Embryonic facial prominence (tissue), 1 donor: ENCODE results near the gene L1CAM.

Experiments
- DNase-seq: peaks from one replicate; pipeline ENCODE4 v3.0.0-alpha.2; 2016; ENCODE audit errors: extremely low spot score

L1CAM gene

DNA sequence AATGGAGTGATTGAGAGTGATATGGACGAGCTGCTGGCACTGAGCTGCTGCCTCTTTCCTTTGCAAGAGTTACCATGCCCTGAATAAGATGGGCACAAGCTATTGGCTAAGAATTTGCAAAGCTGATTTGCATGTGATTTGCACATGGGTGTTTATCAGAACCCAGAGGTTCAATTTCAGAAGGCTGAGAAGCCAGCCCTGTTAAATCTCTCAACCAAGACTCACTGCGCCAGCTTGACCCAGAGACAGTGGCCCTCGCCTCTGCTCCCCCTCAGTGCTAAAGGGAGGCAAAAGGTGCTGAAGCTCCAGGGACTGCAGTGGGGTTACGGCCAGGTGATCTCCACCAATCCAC lies 39.4 kb upstream of the L1CAM start:
- no peak for DNase-seq

DNA sequence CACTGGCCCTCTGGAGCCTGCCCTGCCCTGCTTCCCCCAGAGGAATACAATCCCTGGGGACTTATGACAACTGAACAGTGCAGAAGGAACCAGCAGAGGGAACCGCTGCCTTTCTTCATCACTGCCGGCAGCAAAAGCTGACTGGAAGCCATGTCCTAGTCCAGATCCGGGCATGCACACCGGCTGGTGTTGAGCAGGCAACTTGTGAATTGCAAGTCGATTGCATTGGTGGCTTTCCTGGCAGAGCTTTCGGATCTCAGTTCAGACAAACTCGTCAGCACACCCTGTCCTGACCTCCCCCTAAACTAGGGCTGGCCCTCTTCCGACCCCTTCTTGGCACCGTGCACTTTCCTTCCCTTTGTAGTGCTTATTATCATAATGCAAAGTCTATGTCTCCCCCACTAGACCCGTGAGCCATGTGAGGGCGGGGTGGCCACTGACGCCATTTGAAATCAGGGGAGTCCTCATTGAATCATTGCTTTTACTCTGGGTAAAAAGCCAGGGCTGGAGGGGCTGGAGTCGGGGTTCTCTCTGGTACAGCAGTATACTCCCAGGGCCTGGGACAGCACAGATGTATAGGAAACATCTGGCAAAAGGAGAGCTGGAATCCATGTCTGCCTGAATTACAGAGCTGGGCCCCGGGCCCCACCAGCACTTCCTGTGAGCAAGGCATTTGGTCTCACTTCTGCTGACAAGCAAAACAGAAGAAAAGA lies 38.3 kb upstream of the L1CAM start:
- DNase-seq: no peak

DNA sequence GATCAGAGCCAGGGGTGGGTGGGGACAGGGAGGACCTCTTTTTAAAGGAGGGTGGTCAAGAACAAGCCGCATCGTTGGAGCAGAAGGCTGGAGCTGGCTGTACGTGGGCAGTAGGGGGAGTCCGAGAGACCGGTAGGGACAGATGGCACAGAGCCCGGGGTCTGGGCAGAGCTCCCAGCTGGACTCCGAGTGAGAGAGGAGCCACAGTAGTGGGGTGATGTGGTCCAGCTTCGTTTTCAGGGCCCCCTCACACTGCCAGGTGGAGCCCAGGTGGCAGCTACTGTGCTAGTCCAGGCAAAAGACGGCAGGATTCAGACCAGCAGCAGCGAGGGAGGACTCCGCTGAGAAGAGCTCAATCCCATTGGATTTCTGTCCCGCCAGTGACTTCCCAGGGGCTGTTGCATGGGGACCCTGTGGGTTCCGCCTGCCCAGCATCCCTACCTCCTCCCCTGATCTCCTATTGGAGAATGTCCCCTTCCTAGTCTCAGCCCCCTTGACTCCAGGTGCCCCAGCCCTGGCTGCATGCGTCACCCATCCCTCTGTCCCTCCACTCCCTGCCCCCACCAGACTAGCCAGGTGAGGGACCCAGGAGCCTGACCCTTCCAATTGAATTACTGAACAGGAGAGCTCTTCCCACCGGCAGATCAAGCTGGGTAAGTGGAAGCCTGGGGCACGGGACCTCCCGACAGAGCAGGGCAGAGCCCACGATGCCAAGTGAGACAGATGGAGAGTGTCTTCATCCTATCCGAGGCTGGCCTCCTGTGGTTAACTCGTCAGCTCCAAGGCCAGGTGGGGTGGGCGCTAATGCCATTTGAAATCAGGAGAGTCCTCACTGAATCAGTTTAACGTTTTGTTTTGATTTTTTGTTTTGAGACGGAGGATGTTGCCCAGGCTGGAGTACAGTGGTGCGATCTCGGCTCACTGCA lies 37.2 kb upstream of the L1CAM start:
- DNase-seq: no peak

DNA sequence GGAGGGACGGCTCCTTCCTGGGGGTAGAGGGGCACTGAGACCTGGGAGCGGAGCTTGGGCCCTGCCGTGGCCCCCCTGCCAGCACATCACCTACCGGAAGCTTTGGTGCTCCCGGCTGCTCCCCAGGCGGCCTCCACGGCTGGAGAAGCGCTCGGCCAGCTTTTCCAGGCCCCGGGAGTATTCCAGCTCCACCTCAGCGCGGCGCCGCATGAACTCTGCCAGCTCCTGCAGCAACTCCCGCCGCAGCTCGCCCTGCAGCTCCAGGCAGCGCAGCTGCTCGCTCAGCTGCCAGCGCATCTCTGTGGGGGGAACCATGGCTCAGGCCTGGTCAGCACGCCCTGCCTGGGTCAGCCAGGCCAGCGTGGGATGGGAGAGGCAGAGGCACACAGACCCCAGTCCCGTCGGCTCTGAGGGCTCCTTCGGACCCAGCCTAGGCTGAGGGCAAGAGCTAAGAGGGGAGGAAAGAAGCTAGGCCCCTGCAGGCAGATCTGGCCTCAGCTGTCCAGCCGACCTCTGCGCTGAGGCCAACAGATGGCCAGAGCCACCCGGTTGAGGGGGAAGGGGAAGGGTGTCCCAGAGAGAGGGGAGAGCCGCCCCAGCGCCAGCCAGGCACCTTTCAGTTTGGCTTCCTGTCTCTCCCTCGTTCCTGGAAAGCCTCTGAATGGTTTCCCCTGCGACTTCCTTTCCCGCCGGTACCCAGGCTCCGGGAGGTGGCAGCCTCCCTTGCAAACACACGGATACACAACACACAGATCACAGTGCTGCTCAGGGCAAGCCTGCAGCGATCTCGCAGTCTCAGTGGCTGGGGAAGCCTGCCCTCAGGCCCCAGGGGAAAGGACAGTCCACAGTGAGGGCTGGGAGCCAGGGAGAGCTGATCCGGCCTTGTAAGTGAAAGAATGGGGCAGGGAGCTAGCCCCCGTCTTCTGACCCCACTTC lies 35.8 kb upstream of the L1CAM start:
- no peak for DNase-seq

DNA sequence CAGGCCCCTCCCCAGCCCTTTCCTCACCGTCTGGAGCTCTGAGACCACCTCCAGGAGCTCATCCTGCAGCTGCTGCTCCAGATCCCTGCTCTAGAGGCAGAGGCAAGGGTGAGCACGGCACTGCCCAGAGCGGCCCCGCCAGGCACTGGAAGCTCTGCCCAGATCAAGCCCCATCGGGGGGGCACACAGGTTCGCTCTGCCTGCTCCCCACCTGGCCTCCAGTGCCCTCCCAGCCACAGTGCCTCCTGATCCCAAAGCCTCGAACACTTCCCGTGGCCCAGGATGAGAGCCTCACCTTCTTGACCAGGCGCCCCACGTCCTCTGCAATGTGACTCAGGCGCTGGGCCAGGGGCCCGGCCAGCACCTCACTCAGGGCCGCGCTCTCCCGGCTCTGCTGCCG lies 35.1 kb upstream of the L1CAM start:
- no peak for DNase-seq

DNA sequence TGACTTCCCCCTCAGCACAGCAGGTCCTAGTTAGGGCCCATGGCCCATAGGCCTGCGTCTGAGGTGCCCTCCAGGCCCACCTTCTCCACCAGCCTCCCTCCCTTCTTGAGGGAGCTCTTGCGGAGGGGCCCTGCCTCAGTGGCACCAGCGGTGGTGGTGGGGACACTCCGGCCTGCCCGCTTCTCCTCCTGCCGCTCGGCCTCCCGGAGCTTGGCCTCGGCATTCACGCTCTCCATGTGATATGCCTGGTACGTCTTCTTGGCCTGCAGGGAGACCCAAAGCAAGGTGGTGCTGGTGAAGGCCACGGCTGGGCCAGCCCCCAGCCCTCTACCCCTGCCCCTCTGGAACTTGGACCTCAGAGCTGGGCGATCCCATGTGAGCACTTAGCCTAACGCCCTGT lies 34.6 kb upstream of the L1CAM start:
- no peak for DNase-seq

DNA sequence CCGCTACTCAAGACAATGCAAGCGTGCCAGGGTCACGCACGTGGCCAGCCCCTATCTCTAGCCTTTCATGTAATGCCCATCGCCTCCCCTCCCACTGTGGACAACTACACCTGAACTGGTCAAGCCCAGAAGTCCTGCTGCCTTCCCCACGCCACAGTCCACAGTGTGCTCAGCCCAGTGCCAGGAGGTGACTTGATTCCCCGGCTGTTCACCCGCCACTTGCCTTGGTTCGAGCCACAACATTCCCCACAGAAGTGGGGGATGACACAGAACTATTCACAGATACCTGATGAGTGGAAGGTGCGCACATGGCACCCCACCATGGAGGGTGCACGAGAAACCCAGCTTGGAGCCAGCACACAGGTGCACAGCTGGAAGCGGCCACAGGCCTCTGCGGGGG lies 33.3 kb upstream of the L1CAM start:
- no peak for DNase-seq

DNA sequence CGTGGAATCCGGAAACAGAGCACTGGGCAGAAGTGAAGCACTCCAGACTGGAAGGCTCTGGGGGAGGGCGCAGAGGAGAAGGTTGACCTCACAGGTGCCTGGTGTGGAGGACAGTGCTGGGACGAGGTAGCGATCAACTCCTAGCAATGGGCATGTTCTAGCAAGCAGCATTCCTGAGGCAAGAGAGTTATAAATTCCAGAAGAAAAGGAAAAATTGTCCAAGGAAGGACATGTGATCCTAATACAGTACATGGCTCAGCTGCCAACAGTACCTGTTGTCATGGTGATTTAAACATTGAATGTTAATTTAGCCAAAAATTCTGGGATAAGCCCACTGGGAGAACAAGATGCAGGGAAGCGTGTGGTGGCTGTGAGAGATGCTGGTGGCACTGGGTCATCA lies 31.9 kb upstream of the L1CAM start:
- DNase-seq: no peak

DNA sequence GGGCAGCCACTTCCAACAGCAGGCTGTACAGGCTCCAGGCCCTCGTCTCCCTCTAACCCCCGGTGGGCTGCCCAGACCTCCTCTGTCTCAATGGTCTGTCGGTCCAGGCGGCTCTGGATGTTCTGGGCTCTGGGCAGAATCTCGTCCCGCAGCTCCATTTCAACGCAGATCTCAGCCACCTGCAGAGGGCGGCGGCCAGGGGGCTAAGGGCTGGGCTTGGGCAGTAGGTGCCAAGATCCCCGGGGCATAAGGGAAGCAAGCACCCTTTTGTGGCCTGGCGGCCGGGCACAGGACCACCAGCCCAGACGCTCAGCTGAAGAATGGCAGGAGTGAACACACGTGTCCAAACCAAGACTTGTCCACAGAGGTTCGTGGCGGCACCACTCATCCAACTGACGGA lies 27.7 kb upstream of the L1CAM start:
- no peak for DNase-seq

DNA sequence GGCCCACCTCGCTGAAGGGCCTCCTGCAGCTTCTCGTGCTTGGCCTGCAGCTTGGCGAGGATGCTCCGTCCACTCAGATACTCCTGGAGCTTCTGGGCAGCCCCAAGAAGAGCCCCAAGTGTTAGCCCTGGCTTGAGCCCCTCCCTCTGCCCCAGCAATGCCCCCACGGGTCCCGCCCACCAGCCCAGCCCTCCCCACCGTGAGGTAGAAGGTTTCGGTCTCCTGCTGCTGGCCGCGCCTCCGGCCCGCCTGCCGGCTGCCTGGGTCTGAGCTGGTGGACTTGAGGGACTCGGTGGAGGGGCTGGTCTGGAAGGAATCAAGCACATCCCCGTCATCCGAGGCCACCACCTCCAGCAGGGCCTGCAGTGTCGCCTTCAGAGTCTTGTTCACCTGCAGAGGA lies 27.2 kb upstream of the L1CAM start:
- no peak for DNase-seq

DNA sequence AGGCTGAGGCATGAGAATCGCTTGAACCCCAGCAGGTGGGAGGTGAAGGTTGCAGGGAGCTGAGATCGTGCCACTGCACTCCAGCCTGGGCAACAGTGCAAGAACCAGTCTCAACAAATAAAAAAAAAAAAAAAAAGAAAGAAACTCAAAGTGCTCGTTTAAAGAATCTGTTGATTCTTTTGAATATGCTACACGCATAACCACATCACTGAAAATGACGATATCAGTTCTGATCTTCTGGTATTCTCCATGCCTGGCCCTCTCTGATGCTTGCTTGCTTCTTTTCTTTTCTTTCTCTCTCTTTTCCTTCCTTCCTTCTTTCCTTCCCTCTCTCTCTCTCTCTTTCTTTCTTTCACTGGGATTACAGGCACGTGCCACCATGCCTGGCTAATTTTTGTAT lies 25.8 kb upstream of the L1CAM start:
- no peak for DNase-seq

DNA sequence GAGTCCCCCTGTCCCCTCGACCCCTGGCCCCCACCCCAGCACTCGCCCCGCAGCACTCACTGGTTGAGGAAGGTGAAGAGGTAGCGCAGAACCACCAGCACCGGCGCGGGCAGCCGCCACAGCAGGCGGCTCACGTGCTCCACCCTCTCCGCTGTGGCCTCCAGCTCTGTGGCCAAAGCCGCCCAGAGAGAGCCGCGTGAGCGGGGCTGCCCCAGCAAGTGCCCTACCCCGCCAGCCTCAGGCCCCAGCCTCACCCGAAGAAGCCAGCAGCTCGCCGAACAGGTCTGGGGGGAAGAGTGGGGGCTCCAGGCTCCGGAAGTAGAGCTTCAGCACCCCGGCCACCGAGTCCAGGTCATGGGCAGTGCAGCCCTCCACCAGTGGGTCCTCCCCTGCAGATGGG lies 24.5 kb upstream of the L1CAM start:
- DNase-seq: no peak

DNA sequence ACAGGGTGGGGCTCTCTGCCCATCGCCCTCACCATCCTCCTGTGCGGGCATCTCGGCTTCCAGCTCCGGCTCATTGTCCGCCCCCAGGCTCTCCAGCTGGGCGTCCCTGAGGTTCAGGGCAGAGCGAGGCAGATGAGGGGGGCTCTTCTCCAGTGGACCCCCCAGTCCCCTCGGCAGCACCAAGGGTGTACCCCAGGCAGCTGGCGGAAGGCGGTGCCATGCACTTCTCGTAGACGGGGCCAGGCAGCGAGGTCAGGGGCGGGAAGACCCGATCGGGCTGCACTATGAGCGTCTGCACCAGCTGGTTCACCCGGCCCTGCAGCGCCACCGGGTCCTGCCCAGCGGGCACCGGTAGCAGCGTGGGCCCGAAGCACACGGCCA lies 24.0 kb upstream of the L1CAM start:
- DNase-seq: no peak

DNA sequence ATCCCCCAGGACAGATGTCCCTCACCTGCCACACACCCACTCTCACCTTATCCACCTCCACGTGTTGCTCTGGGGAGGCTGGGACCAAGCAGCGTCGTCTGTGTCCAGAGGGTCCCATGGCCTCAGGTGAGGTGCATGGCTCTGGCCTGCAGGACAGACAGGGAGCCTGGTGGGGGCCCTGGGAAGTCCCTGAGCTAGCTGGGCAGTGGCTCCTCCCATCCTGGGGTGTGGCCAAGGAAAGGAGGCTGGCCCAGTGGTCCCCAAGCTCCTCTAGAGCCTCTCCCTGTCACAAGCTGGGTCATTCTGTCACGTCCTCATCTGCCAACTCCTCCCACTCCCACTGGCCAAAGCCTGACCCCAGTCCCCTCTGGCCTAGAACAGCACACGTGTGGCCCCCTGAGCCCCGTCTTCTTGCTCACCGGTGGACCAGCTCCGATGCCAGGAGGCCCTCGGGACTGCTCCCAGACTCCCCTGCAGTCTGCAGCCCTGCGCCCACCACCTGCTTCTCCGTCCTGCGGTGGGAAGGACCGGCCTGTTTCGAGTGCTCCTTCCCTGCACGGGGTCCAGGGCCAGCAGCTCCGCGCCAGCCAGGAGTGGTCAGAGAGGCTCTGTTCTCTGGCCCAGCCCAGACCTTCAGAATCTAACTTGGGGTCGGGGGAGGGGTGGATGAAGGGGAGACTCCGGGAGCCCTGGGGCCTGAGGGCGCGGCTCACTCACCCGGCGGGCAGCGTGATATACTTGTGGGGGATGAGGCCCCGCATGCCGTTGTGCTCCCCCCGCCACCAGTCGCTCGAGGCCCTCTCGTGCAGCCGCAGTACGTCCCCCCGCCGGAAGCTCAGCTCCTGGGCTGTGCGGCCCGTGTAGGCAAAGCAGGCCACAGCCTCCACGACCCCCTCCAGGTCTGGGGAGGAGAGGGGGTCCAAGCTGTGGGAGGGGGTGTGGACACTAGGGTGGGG lies 23.3 kb upstream of the L1CAM start:
- no peak for DNase-seq

DNA sequence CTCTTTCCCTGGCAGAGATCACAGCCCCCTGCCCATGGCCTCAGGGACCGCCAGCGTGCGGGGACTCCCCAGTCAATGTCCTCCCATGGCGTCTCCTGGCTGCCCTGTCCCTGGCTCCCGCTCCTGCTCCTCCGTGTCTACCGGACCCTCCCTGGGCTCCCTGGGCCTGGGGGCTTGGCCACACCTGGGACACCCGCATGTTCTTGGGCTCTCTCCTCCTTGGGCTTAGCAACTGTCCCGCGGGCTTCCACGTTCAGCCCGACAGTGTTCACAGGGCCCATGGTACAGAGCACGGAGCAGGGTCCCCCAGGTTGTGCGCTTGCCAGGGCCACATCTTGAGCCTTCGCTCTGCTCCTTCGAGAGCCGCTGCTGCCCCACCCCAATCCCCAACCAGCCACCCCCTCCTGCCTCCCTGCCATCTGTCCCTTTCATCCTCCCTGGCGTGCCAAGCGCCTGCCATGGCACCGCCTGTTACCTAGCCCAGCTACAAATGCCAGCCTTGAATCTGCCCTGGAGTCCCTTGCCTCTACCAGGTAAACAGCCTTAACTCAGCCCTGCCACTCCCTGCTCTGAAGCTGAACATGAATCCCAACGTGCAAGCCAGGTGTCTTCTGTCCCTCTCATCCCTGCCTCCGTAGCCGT lies 22.4 kb upstream of the L1CAM start:
- no peak for DNase-seq

DNA sequence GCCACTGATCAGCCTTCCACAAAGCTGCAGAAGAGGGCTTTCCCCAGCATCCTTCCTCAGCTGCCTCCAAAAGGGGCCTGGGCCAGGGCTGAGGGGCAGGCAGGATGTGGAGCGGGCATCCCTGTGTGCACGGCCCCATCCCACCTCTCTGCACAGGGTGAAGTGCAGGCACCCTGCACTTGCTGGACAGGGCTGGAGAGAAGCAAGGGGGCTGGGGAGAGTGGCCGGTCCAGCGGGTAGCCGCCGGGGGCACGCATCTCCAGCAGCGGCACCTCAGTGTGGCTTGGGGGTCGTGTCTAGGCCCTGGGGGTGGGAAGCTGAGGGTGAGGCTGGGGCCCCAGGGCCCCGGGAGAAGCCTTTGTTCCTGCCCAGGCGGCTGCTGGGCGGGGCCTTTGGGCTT lies 21.5 kb upstream of the L1CAM start:
- no peak for DNase-seq

DNA sequence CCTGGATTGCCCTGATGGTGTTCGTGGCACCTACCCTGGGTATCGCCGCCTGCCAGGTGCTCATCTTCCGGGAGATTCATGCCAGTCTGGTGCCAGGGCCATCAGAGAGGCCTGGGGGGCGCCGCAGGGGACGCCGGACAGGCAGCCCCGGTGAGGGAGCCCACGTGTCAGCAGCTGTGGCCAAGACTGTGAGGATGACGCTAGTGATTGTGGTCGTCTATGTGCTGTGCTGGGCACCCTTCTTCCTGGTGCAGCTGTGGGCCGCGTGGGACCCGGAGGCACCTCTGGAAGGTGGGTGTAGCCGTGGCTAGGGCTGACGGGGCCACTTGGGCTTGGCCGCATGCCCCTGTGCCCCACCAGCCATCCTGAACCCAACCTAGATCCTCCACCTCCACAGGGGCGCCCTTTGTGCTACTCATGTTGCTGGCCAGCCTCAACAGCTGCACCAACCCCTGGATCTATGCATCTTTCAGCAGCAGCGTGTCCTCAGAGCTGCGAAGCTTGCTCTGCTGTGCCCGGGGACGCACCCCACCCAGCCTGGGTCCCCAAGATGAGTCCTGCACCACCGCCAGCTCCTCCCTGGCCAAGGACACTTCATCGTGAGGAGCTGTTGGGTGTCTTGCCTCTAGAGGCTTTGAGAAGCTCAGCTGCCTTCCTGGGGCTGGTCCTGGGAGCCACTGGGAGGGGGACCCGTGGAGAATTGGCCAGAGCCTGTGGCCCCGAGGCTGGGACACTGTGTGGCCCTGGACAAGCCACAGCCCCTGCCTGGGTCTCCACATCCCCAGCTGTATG lies 20.3 kb upstream of the L1CAM start:
- DNase-seq: no peak

DNA sequence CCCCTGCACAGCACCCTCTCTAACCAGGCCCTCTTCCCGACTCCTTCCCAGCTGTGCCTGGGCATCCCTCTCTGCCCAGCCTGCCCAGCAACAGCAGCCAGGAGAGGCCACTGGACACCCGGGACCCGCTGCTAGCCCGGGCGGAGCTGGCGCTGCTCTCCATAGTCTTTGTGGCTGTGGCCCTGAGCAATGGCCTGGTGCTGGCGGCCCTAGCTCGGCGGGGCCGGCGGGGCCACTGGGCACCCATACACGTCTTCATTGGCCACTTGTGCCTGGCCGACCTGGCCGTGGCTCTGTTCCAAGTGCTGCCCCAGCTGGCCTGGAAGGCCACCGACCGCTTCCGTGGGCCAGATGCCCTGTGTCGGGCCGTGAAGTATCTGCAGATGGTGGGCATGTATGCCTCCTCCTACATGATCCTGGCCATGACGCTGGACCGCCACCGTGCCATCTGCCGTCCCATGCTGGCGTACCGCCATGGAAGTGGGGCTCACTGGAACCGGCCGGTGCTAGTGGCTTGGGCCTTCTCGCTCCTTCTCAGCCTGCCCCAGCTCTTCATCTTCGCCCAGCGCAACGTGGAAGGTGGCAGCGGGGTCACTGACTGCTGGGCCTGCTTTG lies 19.6 kb upstream of the L1CAM start:
- DNase-seq: no peak
